AG09309 (cell line): ENCODE results near the gene BPIFA1.

Source experiments
- DNase-seq: peaks from one replicate; pipeline ENCODE4 v3.0.0-alpha.2; 2010; ENCODE audit warnings: low read depth
- H3K4me3 ChIP-seq: 2 replicates; pipeline ENCODE4 v1.5.1; 2011; ENCODE audit warnings: mild to moderate bottlenecking, low read depth, low read length, moderate library complexity; ENCODE audit not compliant: control insufficient read depth
- TF ChIP-seq, protein P1 (sequence below): IDR thresholded peaks from 2 replicates; pipeline ENCODE4 v1.5.1; 2011; ENCODE audit warnings: mild to moderate bottlenecking, low read depth, low read length, inconsistent platforms; ENCODE audit not compliant: insufficient read depth, control insufficient read depth; ENCODE audit errors: missing control alignments

The BPIFA1 gene

DNA sequence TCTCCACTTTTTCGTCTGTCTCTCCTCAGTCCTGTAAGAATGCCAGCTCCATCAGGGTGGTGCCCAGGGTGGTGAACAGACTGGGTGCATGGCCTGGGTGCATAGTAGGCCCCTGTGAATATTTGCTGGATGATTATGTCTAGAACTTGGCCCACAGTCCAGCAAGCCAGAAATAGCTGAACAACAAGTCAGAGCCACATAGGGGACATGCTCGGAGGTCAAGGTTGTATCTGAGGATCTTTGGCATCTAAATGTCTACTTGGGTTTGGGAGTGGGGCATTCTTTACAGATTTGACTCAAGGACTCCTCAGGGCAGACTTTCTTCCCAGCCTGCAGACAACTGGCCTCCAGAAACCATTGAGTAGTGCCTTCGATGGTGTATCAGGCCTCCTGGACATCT lies 36.8 kb upstream of the BPIFA1 start:
- TF ChIP-seq, protein P1, sequence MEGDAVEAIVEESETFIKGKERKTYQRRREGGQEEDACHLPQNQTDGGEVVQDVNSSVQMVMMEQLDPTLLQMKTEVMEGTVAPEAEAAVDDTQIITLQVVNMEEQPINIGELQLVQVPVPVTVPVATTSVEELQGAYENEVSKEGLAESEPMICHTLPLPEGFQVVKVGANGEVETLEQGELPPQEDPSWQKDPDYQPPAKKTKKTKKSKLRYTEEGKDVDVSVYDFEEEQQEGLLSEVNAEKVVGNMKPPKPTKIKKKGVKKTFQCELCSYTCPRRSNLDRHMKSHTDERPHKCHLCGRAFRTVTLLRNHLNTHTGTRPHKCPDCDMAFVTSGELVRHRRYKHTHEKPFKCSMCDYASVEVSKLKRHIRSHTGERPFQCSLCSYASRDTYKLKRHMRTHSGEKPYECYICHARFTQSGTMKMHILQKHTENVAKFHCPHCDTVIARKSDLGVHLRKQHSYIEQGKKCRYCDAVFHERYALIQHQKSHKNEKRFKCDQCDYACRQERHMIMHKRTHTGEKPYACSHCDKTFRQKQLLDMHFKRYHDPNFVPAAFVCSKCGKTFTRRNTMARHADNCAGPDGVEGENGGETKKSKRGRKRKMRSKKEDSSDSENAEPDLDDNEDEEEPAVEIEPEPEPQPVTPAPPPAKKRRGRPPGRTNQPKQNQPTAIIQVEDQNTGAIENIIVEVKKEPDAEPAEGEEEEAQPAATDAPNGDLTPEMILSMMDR, result no peak
- H3K4me3 ChIP-seq, result no peak overlapping the region
- DNase-seq, result no peak

- H3K4me3 ChIP-seq, result no peak overlapping the region
- TF ChIP-seq, protein P1, result no peak
- DNase-seq, result no peak
Measured at GRCh38 chr20:33202451-33202850, 33.3 kb upstream of the BPIFA1 start.

GRCh38 chr20:33203444-33203843 lies 32.4 kb upstream of the BPIFA1 start:
- TF ChIP-seq, protein P1, result no peak
- DNase-seq, result no peak
- H3K4me3 ChIP-seq, result no peak overlapping the region

DNA sequence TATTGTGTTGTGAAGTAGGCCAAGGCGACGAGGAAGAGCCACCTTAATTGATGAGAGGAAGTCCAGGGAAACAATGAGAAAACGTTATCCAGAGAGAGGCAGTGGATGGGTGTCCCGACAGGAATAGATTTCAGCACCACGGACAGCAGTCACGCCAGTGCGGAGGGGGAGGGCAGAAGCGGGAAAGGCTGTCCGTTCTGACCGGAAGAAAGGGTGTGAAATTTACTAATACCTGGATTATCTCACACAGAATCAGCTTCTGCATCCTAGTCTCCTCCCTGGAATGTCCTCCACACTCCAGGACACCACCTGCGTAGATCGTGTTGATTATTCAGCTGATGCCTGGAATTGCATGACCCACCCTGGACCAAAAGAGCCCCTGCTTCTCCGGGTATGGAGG lies 26.0 kb upstream of the BPIFA1 start:
- peak; percentile 2 for DNase-seq
- TF ChIP-seq, protein P1, result no peak
- H3K4me3 ChIP-seq, result no peak overlapping the region

DNA sequence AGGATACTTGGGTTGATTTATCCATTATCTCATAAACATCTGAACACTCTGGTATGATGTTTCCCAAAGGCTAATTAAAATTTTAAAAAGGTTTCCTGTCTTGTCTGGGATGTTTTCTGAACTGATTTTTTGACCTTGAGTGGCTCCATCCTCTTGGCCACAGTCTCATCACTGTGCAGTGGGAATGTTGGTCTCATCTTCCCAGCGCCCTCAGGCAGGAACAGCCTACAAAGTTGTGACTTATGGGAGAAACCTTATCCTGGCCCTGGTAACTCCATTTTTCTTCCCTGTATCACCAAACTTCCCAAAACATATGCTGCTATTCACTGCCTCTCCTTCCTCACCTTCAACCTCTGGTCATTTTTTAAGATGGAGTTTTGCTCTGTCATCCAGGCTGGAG lies 25.4 kb upstream of the BPIFA1 start:
- TF ChIP-seq, protein P1, result no peak
- H3K4me3 ChIP-seq, result no peak overlapping the region
- no peak for DNase-seq

- no peak overlapping the region for H3K4me3 ChIP-seq
- DNase-seq, result no peak
- TF ChIP-seq, protein P1, result peak; percentile 42
Measured at GRCh38 chr20:33211817-33212424, 23.9 kb upstream of the BPIFA1 start.

GRCh38 chr20:33217052-33217451 lies 18.7 kb upstream of the BPIFA1 start, which contains the start of gene BPIFA3:
Gene BPIFA3, plus strand, starts transcription at chr20:33217352. Its CDS starts 185 bp downstream, at chr20:33217537.
- H3K4me3 ChIP-seq, result no peak within 1 kb of the TSS
- TF ChIP-seq, protein P1, result no peak
- no peak for DNase-seq
